Vagina (tissue), 2 donors: ENCODE data around the gene POMT2.

Experiments
- POLR2A ChIP-seq, 2 donors: fragments of 450-650 bp; IDR thresholded peaks; one replicate each; pipeline ENCODE4 v1.6.1; 2017; ENCODE audit warnings: antibody characterized with exemption in 2 of 2, mild to moderate bottlenecking in 2 of 2, moderate library complexity in 2 of 2
- POLR2AphosphoS5 ChIP-seq, 2 donors: sonication (generic); formaldehyde crosslinking; IDR thresholded peaks; one replicate each; pipeline ENCODE4 v1.9.0; 2017; ENCODE audit warnings: antibody characterized with exemption in 2 of 2, mild to moderate bottlenecking in 2 of 2, low read depth in 1 of 2; ENCODE audit not compliant: insufficient read depth in 1 of 2
- TF ChIP-seq, protein P1 (sequence below), 3 experiments: fragments of 450-650 bp in 2 of 3; fragments of 200-600 bp in 1 of 3; sonication (generic) in 1 of 3; IDR thresholded peaks; one replicate each; pipeline ENCODE4 v1.5.1; 2017 to 2019; ENCODE audit warnings: antibody characterized with exemption in 3 of 3, mild to moderate bottlenecking in 2 of 3, moderate library complexity in 2 of 3

DNA sequence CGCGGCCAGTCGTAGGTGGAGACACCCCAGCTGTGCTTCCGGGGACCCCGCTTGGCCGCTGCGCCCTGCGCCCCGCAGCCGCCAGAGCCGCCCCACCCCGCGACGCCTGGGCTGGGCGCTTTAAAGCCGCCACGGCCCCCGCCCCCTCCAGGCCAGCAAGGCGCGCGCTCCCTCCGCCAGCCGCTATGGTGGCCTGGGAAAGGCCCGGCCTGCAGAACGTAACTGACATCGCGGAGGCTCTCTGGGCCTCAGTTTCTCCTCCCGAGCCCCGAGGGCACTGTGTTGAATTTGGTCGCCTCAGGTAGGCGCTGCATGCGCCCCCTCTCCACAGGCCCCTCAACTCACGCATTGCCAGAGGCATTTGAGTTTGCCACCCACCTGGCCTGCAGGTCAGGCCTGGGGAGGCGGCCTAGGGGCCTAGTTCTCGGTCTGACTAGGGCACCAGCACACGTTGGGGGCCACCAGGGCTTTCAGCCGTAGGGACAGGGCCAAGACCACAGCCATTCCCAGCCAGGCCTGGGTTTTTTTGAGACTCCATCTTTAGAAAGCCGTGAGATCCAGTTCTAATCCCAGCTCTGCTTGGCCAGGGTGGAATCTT is 49.5 kb downstream of the POMT2 start, which contains the start of gene NGB:
- TF ChIP-seq, protein P1, sequence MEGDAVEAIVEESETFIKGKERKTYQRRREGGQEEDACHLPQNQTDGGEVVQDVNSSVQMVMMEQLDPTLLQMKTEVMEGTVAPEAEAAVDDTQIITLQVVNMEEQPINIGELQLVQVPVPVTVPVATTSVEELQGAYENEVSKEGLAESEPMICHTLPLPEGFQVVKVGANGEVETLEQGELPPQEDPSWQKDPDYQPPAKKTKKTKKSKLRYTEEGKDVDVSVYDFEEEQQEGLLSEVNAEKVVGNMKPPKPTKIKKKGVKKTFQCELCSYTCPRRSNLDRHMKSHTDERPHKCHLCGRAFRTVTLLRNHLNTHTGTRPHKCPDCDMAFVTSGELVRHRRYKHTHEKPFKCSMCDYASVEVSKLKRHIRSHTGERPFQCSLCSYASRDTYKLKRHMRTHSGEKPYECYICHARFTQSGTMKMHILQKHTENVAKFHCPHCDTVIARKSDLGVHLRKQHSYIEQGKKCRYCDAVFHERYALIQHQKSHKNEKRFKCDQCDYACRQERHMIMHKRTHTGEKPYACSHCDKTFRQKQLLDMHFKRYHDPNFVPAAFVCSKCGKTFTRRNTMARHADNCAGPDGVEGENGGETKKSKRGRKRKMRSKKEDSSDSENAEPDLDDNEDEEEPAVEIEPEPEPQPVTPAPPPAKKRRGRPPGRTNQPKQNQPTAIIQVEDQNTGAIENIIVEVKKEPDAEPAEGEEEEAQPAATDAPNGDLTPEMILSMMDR (IDR thresholded peaks at IDR 0.05) = no peak
- TF ChIP-seq POLR2A (IDR thresholded peaks at IDR 0.05) (no peak), POLR2AphosphoS5 (IDR thresholded peaks at IDR 0.05; ENCODE audit: insufficient read depth in 1 of 2, low read depth in 1 of 2) (no peak)
